ENCODE data around the gene RAPH1. TPM values are rescaled to one million over a fixed set of nuclear protein-coding genes. Genes with fewer than 3 reads are reported as not detected.

The RAPH1 gene, protein sequence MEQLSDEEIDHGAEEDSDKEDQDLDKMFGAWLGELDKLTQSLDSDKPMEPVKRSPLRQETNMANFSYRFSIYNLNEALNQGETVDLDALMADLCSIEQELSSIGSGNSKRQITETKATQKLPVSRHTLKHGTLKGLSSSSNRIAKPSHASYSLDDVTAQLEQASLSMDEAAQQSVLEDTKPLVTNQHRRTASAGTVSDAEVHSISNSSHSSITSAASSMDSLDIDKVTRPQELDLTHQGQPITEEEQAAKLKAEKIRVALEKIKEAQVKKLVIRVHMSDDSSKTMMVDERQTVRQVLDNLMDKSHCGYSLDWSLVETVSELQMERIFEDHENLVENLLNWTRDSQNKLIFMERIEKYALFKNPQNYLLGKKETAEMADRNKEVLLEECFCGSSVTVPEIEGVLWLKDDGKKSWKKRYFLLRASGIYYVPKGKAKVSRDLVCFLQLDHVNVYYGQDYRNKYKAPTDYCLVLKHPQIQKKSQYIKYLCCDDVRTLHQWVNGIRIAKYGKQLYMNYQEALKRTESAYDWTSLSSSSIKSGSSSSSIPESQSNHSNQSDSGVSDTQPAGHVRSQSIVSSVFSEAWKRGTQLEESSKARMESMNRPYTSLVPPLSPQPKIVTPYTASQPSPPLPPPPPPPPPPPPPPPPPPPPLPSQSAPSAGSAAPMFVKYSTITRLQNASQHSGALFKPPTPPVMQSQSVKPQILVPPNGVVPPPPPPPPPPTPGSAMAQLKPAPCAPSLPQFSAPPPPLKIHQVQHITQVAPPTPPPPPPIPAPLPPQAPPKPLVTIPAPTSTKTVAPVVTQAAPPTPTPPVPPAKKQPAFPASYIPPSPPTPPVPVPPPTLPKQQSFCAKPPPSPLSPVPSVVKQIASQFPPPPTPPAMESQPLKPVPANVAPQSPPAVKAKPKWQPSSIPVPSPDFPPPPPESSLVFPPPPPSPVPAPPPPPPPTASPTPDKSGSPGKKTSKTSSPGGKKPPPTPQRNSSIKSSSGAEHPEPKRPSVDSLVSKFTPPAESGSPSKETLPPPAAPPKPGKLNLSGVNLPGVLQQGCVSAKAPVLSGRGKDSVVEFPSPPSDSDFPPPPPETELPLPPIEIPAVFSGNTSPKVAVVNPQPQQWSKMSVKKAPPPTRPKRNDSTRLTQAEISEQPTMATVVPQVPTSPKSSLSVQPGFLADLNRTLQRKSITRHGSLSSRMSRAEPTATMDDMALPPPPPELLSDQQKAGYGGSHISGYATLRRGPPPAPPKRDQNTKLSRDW
- polyA plus RNA-seq: 1.7 to 3.0 TPM (median 2.9 TPM) in 3 replicates
- 9.7 TPM for polyA plus RNA-seq (2011; ENCODE audit: low read depth)
- polyA plus RNA-seq (2011; cell fraction: cytosol; rRNA removed): 1.8 and 3.3 TPM in 2 replicates
- 5.3 and 5.9 TPM in 2 replicates for polyA plus RNA-seq (2011; cell fraction: nucleus; rRNA removed)
- polyA plus RNA-seq (2012; ENCODE audit: low replicate concordance): 4.5 and 6.9 TPM in 2 replicates
- 4.8 to 12.6 TPM (median 7.9 TPM) in 3 replicates for polyA minus RNA-seq
- 3.3 TPM for polyA minus RNA-seq (2011; cell fraction: cytosol; rRNA and poly(A)+ RNA removed)
- polyA minus RNA-seq (2011; cell fraction: nucleus; rRNA and poly(A)+ RNA removed): 4.6 and 11.1 TPM in 2 replicates

DNA sequence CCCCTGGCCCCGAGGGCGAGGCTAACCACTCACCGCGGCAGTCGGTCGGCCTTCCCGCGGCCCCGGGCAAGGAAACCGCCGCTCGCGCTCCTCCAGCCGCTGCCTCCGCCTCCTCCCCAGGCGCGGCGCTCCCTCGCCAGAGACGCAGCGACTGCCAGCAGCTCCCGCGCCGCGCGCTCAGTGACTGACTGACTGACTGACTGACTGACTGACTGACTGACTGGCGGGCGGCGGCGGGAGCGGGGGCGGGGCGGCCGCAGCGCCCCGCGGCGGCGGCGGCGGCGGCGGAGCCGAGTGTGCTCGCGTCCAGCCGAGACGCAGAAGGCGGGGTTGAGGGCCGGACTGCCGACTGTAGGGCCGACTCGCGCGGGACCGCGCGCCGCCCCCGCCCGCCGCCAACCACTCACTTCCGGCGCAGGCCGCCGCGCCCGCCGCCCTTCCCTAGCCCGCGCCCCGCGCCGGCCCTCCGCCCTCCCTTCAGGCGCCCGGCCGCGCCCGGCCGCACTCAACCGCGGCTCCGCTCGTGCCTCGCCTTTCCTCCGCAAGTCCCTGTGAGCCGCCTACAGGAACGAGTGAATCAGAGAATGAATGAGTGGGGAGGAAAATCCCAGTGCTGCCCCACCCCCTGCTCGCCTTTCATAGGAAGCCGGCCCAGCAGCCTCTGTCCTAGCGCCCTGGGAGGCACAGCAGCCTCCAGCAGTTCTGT lies at the start of gene RAPH1:
Gene RAPH1, minus strand, starts transcription at position 224 of the 706 bp plus-strand sequence. CDS start 39,948 bp downstream, outside the sequence.
- Histone ChIP-seq H3K27ac (ENCODE audit: control insufficient read depth, insufficient read depth, low read length) (peak within 1 kb of the TSS; percentile 84), H3K4me1 (ENCODE audit: control insufficient read depth, extremely low read depth, insufficient read depth, low read length) (peaks cover 16% of the 10 kb centered on the region), H3K4me2 (ENCODE audit: control insufficient read depth, extremely low read depth, insufficient read depth, low read depth, low read length) (peak within 1 kb of the TSS; percentile 87), H3K9me3 (ENCODE audit: control insufficient read depth, low read depth, low read length) (peaks cover 2% of the 10 kb centered on the region), H3K36me3 (ENCODE audit: control insufficient read depth in 2 of 2, extremely low read depth in 1 of 2, insufficient read depth in 2 of 2, low read length in 2 of 2) (no peaks in the 10 kb centered on the region), H2AFZ (ENCODE audit: control insufficient read depth, low read length) (peak within 1 kb of the TSS; percentile 91), H3K4me3 (ENCODE audit: control insufficient read depth in 2 of 3, extremely low read depth in 1 of 3, insufficient read depth in 2 of 3, low read depth in 1 of 3, low read length in 3 of 3) (peak within 1 kb of the TSS; percentile 61 to 82 (median 81)), H3K9me1 (ENCODE audit: control insufficient read depth, extremely low read depth, insufficient read depth, low read length) (no peaks in the 10 kb centered on the region), H4K20me1 (ENCODE audit: control insufficient read depth, extremely low read depth, insufficient read depth, low read length) (no peaks in the 10 kb centered on the region), H3K9ac (ENCODE audit: control insufficient read depth, extremely low read depth, insufficient read depth, low read length) (peak within 1 kb of the TSS; percentile 82), H3K27me3 (ENCODE audit: control insufficient read depth, extremely low read depth, insufficient read depth, low read length) (no peaks in the 10 kb centered on the region), H3K79me2 (ENCODE audit: control insufficient read depth, insufficient read depth, low read length) (peaks cover 17% of the 10 kb centered on the region)
- DNase-seq (ENCODE audit: low read depth, low spot score): peak; percentile 45
- no peak for FAIRE-seq
- TF ChIP-seq EZH2 (IDR thresholded peaks at IDR 0.05; ENCODE audit: low read length): no peak
- peak in 1 of 3 experiments; percentile 18 for TF ChIP-seq CTCF (optimal IDR thresholded peaks at IDR 0.05 in 1 of 3, IDR thresholded peaks at IDR 0.05 in 1 of 3, conservative IDR thresholded peaks at IDR 0.05 in 1 of 3; ENCODE audit: extremely low read depth in 1 of 3, insufficient read depth in 2 of 3, low read length in 3 of 3)
- dilution Hi-C loops (cut with MboI; ENCODE audit: extremely low pct_ligation_motif_present, low sequenced_read_pairs): no loop called here

- TF ChIP-seq EZH2 (IDR thresholded peaks at IDR 0.05; ENCODE audit: low read length) (no peak), CTCF (optimal IDR thresholded peaks at IDR 0.05 in 1 of 3, IDR thresholded peaks at IDR 0.05 in 1 of 3, conservative IDR thresholded peaks at IDR 0.05 in 1 of 3; ENCODE audit: extremely low read depth in 1 of 3, insufficient read depth in 2 of 3, low read length in 3 of 3) (no peak)
- no peaks in the 10 kb centered on the region for H3K27me3 ChIP-seq (ENCODE audit: control insufficient read depth, extremely low read depth, insufficient read depth, low read length)
- no peak overlapping the region for H3K4me3 ChIP-seq (ENCODE audit: control insufficient read depth in 2 of 3, extremely low read depth in 1 of 3, insufficient read depth in 2 of 3, low read depth in 1 of 3, low read length in 3 of 3)
- dilution Hi-C loops (cut with MboI; ENCODE audit: extremely low pct_ligation_motif_present, low sequenced_read_pairs): no loop called here
- H3K4me2 ChIP-seq (ENCODE audit: control insufficient read depth, extremely low read depth, insufficient read depth, low read depth, low read length): no peak overlapping the region
- no peak overlapping the region for H3K27ac ChIP-seq (ENCODE audit: control insufficient read depth, insufficient read depth, low read length)
- H3K9me3 ChIP-seq (ENCODE audit: control insufficient read depth, low read depth, low read length): no peaks in the 10 kb centered on the region
- FAIRE-seq: no peak
- no peaks in the 10 kb centered on the region for H3K79me2 ChIP-seq (ENCODE audit: control insufficient read depth, insufficient read depth, low read length)
- H4K20me1 ChIP-seq (ENCODE audit: control insufficient read depth, extremely low read depth, insufficient read depth, low read length): no peaks in the 10 kb centered on the region
- peaks cover 23% of the 10 kb centered on the region for H3K4me1 ChIP-seq (ENCODE audit: control insufficient read depth, extremely low read depth, insufficient read depth, low read length)
- no peaks in the 10 kb centered on the region for H3K36me3 ChIP-seq (ENCODE audit: control insufficient read depth in 2 of 2, extremely low read depth in 1 of 2, insufficient read depth in 2 of 2, low read length in 2 of 2)
- DNase-seq (ENCODE audit: low read depth, low spot score): no peak
- H3K9me1 ChIP-seq (ENCODE audit: control insufficient read depth, extremely low read depth, insufficient read depth, low read length): no peaks in the 10 kb centered on the region
- H3K9ac ChIP-seq (ENCODE audit: control insufficient read depth, extremely low read depth, insufficient read depth, low read length): no peak overlapping the region
- H2AFZ ChIP-seq (ENCODE audit: control insufficient read depth, low read length): no peak overlapping the region
Observed at GRCh38 chr2:203584784-203585183, 49.7 kb upstream of the RAPH1 start.
